ENCODE measurements around the gene BUB1. TPM values are rescaled to one million over a fixed set of nuclear protein-coding genes. Genes with fewer than 3 reads are reported as not detected.
"Not testable (repeated sequence)": the region's sequence is repeated elsewhere in the genome, so short reads cannot be mapped to it uniquely, and the experiment has no call there.

BUB1 gene
- total and polyA plus RNA-seq, 2 experiments from 2014 or later: 17.9 to 64.2 TPM

GRCh38 chr2:110638952-110639695 is 38.7 kb downstream of the BUB1 start:
- Histone ChIP-seq H3K36me3 (peaks cover 15% of the 10 kb centered on the region), H3K27ac (no peak overlapping the region), H3K27me3 (no peaks in the 10 kb centered on the region), H3K9me3 (ENCODE audit: low read depth) (no peaks in the 10 kb centered on the region), H3K4me3 (no peak overlapping the region), H3K4me1 (ENCODE audit: low read depth) (no peaks in the 10 kb centered on the region)
- DNase-seq (ENCODE audit: low read depth in 1 of 2, low spot score in 1 of 2): peak in 1 of 2 donors; percentile 10
- TF ChIP-seq CTCF (IDR thresholded peaks at IDR 0.05; ENCODE audit: low read depth, low read length): no peak

- TF ChIP-seq CTCF (IDR thresholded peaks at IDR 0.05; ENCODE audit: low read depth, low read length): no peak
- no peaks in the 10 kb centered on the region for H3K27me3 ChIP-seq
- no peak overlapping the region for H3K4me3 ChIP-seq
- peaks cover 15% of the 10 kb centered on the region for H3K36me3 ChIP-seq
- no peak for DNase-seq (ENCODE audit: low read depth in 1 of 2, low spot score in 1 of 2)
- H3K4me1 ChIP-seq (ENCODE audit: low read depth): no peaks in the 10 kb centered on the region
- H3K9me3 ChIP-seq (ENCODE audit: low read depth): no peaks in the 10 kb centered on the region
- H3K27ac ChIP-seq: no peak overlapping the region
These were observed 39.9 kb downstream of the BUB1 start for GRCh38 chr2:110638004-110638403.

GRCh38 chr2:110637093-110637492 is 40.8 kb downstream of the BUB1 start:
- Histone ChIP-seq H3K27ac (no peak overlapping the region), H3K27me3 (no peaks in the 10 kb centered on the region), H3K4me1 (ENCODE audit: low read depth) (no peaks in the 10 kb centered on the region), H3K4me3 (no peak overlapping the region), H3K9me3 (ENCODE audit: low read depth) (no peaks in the 10 kb centered on the region), H3K36me3 (peaks cover 15% of the 10 kb centered on the region)
- no peak for DNase-seq (ENCODE audit: low read depth in 1 of 2, low spot score in 1 of 2)
- no peak for TF ChIP-seq CTCF (IDR thresholded peaks at IDR 0.05; ENCODE audit: low read depth, low read length)

GRCh38 chr2:110635949-110636628 is 41.8 kb downstream of the BUB1 start:
- H3K9me3 ChIP-seq (ENCODE audit: low read depth); DNase-seq (ENCODE audit: low read depth in 1 of 2, low spot score in 1 of 2); H3K27me3 ChIP-seq; H3K4me1 ChIP-seq (ENCODE audit: low read depth); H3K4me3 ChIP-seq; H3K27ac ChIP-seq: not testable (repeated sequence)
- H3K36me3 ChIP-seq: peaks cover 11% of the 10 kb centered on the region

- not testable (repeated sequence) for DNase-seq (ENCODE audit: low read depth in 1 of 2, low spot score in 1 of 2); H3K4me1 ChIP-seq (ENCODE audit: low read depth); H3K4me3 ChIP-seq; H3K9me3 ChIP-seq (ENCODE audit: low read depth); H3K27me3 ChIP-seq; H3K27ac ChIP-seq; H3K36me3 ChIP-seq
These were observed 50.5 kb downstream of the BUB1 start for GRCh38 chr2:110627348-110627747.

- H3K27ac ChIP-seq; H3K9me3 ChIP-seq (ENCODE audit: low read depth); H3K27me3 ChIP-seq; H3K4me3 ChIP-seq; H3K4me1 ChIP-seq (ENCODE audit: low read depth); H3K36me3 ChIP-seq; DNase-seq (ENCODE audit: low read depth in 1 of 2, low spot score in 1 of 2): not testable (repeated sequence)
These were observed 58.4 kb downstream of the BUB1 start for GRCh38 chr2:110619326-110619939.

GRCh38 chr2:110613927-110614326 is 63.9 kb downstream of the BUB1 start:
- H3K36me3 ChIP-seq; DNase-seq (ENCODE audit: low read depth in 1 of 2, low spot score in 1 of 2); H3K9me3 ChIP-seq (ENCODE audit: low read depth); H3K4me1 ChIP-seq (ENCODE audit: low read depth); H3K27me3 ChIP-seq; H3K27ac ChIP-seq; H3K4me3 ChIP-seq: not testable (repeated sequence)

GRCh38 chr2:110610613-110611250 is 67.1 kb downstream of the BUB1 start:
- peak in 1 of 2 donors; percentile 32 for DNase-seq (ENCODE audit: low read depth in 1 of 2, low spot score in 1 of 2)
- H3K36me3 ChIP-seq; H3K27ac ChIP-seq; H3K27me3 ChIP-seq; H3K9me3 ChIP-seq (ENCODE audit: low read depth); H3K4me1 ChIP-seq (ENCODE audit: low read depth): not testable (repeated sequence)
- H3K4me3 ChIP-seq: peak overlapping the region; percentile 20

- not testable (repeated sequence) for H3K27me3 ChIP-seq; DNase-seq (ENCODE audit: low read depth in 1 of 2, low spot score in 1 of 2); H3K27ac ChIP-seq; H3K4me1 ChIP-seq (ENCODE audit: low read depth); H3K9me3 ChIP-seq (ENCODE audit: low read depth); H3K36me3 ChIP-seq
- H3K4me3 ChIP-seq: peak overlapping the region; percentile 20
These were observed 67.8 kb downstream of the BUB1 start for GRCh38 chr2:110609843-110610612.

Measured in cardiac muscle cell (in vitro differentiated cells and primary cell).